H54 (cell line): ENCODE measurements around the gene TOP2B.

Experiments
- DNase-seq: peaks from one replicate; pipeline ENCODE4 v3.0.0; 2011; ENCODE audit warnings: low spot score, mixed read lengths; ENCODE audit not compliant: insufficient read length
- FAIRE-seq: peaks from 3 replicates; lab custom pipeline; 2011; peaks lifted over from hg19 to GRCh38; lab: Jason Lieb, UNC
- POLR2A ChIP-seq: IDR thresholded peaks from 2 replicates; pipeline ENCODE4 v1.6.1; 2011; ENCODE audit warnings: low read depth, mild to moderate bottlenecking, low read length

Gene TOP2B

DNA sequence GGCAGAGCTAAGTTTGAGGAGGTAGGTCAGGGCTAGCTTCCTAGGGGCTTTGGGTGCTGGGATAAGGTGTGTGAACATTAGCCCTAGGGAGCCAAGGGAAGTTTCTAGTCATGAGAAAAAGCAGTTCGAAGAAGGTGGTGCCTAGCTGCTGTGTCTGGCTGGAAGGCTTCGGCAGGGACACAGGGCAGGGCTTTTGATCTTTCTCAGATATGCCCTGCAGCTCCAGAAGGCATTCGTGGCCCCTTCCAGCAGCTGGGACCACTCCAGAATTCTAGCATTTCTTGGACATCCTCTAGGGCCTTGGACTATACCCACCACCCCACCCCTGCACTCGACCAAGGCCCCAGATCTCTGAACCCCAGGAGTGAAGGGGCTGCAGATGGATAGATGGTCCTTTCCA is 88.6 kb downstream of the TOP2B start:
- FAIRE-seq = no peak
- no peak for TF ChIP-seq POLR2A
- no peak for DNase-seq

DNA sequence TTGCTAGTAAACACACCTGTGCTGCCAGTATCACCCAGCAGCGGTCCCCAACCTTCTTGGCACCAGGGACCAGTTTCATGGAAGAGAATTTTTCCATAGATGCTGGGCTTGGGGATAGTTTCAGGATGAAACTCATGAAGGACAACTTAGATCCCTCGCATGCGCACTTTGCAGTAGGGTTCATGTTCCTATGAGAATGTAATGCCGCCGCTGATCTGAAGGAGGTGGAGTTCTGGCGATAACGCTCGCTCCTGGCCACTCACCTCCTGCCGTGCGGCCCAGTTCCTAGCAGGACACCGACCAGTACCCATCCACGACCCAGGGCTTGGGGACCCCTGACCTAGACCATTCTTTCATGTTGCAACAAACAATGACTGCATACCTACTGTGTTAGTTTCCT is 89.7 kb downstream of the TOP2B start:
- no peak for DNase-seq
- FAIRE-seq = no peak
- TF ChIP-seq POLR2A = no peak

DNA sequence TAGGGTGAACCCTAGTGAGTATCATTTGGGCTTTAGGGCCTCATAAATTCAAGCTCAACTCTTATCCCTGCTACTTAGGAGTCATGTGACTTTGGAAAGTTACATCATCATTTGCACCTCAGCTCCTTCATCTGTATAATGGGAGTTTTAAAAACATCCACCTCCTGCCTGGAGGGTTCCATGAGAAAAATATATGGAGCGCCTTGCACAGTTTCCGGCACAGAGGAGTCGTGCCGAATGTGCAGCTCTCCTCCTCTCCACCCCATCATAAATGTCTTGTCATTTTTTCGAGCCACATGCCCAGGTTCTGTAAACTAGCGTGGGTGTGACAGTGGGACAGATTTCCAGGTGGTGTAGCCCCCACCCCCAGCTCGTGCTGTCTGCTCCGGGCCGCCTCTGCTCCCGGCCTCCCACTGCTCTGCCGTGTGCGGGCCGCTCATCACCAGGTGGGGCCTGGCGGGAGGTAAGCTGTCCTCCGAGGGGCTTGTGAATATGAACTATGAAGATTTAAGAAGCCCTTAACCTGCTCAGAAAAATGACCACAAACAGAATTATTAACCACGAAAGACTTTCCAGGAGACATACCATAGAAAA is 90.4 kb downstream of the TOP2B start:
- no peak for DNase-seq
- no peak for TF ChIP-seq POLR2A
- no peak for FAIRE-seq

DNA sequence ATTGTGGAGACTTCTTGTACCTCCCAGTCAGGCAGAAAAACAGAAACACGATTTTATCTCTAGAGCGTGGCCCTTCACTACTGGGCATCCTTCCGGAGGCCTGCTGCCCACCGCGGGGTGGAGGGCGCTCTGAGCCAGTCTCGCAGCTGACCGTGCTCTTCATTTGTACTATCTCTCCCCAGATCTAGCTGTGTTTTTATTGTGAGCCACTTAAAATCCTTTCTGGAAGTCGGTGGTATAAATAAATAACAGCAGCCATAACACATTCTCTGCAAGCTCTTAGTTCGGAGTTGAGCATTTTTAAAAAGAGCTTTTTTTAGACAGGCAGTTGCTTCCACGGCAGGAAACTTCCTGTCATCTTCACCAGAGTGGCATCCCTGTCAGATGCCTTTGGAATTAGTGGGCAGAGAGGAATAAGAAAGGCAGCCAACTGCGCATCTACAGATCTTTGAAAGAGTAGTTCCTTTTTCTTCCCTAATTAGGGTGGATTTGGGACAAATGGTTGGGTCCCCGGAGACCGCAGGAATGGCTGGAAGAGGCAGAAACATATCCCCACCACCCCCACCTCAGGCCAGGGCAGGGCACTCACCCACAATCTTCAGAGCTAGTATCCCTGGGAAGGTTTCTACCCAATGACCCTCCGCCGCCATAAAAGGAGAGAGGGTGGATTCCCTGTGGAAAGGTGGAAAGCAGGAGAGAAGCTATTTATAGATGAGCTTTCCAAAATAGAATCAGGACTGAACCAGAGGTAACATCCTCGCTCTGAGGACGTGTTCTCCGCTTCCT is 91.1 kb downstream of the TOP2B start:
- FAIRE-seq (no peak), DNase-seq (peak; percentile 41)

DNA sequence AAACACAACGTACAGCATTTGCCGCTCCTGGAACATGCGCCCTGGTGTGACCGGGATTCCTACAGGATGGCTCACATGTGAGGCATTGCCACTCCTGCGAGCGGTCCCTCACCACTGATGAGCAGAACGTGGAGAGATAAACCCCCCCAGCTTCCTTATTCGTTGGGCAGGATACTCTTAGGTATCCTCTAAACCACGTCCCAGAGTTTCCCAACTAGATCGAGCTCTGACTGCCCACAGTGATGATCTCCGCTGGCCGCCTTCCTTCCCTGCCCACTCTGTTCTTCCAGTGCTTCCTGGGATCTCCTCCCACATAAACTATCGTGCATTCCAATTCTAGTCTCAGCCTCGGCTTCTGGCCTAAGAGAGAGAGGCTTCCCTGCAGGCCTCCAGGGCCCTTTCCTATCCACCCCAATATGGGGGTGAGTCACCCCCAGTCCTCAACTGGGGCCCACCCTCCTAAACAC is 91.8 kb downstream of the TOP2B start:
- DNase-seq (peak; percentile 62), FAIRE-seq (peak; percentile 57)
- peak; percentile 26; the same call in 1 of the 2 replicates for TF ChIP-seq POLR2A

More for the DNA sequence above, 91.1 kb downstream of the TOP2B start:
- TF ChIP-seq POLR2A = no peak

DNA sequence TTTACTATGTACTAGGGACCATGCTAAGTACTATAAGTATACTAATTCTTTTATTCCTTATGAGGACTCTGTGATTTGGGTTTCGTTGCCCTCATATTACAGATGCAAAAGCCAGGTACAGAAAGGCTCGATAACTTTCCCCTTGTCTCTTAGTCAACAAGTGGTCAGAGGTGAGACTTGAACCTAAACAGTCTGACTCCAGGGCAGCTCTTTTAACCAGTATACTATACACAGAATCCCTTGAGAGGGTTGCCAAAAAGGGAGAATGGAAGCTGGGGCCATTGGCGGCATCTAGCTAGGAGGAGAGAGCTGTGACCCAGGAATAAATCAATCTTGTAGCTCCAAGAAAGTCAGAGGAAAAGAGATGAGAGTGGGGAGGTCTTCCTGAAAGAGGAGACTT is 92.4 kb downstream of the TOP2B start:
- no peak for DNase-seq
- no peak for TF ChIP-seq POLR2A
- no peak for FAIRE-seq

DNA sequence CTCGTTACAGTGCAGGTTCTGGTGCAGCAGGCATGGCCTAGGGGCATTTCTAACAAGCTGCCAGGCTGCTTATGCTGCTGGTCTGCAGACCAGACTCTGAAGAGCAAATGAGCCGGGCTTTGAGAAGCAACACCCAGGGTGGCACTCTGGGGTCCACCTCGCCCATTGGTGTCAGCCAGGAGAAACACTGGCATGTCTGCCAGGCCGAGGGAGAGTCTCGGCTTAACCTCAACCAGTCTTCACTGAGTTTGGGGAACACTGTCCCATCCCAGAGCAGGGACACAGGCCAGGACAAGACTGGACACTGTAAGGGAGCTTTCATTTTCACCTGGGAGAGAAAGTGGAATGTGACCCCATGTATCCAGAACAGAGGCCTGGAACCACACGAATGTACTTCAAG is 93.4 kb downstream of the TOP2B start:
- DNase-seq (no peak), FAIRE-seq (no peak)
- TF ChIP-seq POLR2A = no peak

DNA sequence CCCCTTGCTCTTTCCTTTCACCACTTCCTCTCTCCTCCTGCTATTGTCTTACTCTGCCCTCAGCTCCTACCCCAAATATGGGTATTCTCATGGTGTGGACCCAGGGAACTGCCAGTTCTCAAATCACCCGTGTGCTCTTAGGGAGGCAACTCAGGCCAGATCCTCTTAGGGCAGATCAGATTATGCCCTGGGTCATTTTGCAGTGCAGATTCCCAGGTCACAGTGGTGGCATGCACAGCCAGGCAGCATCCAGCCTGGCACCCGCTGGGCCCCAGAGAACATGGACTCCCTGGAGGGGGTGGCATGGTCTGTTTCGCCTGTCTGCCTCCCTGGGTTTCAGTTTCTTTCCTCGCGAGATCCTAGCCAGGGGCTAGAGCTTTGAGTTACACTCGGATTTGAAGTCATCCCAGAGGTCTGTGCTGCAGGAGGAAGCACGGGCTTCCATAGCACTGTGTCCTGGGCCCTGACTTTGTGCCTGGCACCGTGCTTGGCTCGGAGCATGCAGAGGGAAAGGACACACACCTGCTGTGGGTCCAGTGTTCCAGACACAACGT is 96.1 kb downstream of the TOP2B start:
- no peak for DNase-seq
- TF ChIP-seq POLR2A = no peak
- FAIRE-seq = no peak

DNA sequence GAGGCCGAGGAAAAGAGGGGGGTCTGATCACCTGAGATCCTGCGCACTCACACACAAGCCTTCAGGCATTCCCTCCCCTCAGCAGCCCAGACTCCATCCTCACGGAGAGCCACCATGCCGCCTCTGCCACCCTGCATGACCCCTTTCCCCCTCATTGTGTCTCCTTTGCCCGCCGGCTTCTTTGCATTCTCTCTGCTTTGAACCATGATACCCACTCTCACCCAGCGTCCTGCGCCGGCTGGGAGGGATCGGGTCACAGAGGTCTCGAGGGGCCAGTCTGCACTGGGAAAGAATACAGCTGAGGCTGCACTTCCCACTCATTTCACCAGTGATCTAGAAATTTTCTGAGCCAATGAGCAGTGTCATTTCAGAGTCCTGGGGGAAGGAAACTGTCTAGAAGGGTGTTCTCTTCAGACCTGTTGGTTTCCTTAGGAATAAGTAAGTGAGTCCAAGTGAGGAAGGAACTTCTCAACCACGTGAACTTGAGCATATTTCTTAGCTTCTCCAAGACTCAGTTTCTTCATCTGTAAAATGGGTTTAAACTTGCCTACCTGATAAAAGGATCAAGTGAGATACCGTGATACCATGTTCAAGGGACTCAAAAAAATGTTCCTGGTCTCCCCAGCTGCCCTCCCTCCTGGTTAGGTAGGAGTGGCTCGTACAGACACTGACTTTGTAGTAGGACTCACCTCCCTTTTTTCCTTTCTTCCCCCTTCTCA is 96.7 kb downstream of the TOP2B start:
- FAIRE-seq = no peak
- no peak for TF ChIP-seq POLR2A
- DNase-seq = no peak

DNA sequence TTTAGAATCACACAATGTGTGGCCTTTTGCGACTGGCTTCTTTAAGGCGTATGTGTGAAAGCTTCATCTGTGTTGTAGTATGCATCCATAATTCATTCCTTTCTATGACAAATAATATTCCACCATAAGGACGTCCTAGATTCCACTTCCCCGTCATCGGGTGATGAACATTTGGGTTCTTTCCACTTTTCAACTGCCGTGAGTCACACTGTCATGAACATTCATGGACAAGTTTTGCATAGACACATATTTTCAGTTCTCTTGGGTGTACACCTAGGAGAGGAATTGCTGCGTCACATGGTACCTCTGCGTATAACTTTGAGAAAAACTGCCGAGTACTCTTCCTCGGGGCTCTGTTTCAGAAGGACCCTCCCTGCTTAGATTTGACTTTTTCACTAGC is 97.3 kb downstream of the TOP2B start:
- FAIRE-seq = no peak
- TF ChIP-seq POLR2A = no peak
- DNase-seq = no peak

DNA sequence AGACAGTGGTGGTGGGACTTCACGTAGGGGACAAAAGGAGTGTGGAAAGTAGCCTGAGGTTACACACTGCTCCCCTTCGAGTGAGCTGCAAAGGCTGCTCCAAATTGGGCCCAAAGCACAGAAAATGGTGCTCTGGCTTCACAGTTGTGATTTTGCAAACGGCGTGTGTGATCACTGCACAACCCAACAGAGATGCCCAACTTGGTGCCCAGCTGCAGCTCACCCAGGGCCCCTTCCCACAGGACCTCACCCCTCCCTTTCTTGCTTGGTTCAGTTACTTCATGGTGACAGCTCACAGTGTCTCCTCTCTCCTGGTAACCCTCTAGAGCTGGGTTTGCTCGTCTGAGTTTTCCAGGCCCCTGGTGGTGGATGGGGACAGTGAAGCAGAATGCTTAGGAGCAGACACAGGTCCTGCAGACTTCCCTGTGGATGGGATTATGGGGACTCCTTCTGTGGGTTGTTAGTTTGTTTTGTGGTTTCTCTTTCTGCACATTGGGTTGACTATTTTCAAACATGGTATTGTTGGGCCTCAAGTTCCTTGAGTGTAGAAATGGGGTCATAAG is 98.3 kb downstream of the TOP2B start:
- TF ChIP-seq POLR2A = no peak
- no peak for FAIRE-seq
- no peak for DNase-seq

DNA sequence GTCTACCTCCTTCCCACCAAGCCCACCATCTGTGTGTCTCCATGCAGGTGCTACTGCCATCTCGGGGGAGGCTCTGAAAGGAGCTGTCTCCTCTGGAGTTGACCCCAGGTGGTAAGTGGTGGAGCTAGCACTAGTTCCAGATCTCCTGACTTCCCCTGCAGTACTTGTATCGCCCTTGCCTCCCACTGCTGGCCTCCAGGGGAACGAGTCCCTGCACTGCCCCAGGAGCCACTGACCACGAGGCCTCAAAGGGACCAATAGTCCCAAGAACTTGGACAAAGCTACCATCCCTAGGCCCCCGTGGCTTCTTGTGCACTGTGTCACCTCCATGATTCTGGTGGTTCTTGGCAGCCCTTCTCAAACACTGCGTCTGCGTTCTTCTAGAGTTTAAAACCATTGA is 98.9 kb downstream of the TOP2B start:
- TF ChIP-seq POLR2A = no peak
- FAIRE-seq = no peak
- DNase-seq = no peak

DNA sequence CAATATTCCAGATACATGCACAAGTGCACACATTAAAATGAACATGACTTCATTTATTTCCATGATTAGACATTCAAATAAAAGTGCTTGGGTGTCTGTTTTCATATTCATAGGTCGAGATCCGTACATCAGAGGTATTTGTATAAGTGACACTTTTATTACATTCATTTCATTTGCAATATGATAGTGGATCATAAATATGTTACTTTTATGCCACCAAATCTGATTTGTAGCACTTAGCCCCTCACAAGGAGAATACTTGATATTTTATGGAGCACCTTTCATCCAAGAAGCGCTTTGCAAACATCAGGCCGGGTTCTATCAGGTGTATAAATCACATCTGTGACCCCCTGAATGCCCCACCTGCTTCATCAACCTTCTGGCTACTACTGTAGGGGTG is 100.6 kb downstream of the TOP2B start:
- no peak for TF ChIP-seq POLR2A
- FAIRE-seq = no peak
- no peak for DNase-seq

DNA sequence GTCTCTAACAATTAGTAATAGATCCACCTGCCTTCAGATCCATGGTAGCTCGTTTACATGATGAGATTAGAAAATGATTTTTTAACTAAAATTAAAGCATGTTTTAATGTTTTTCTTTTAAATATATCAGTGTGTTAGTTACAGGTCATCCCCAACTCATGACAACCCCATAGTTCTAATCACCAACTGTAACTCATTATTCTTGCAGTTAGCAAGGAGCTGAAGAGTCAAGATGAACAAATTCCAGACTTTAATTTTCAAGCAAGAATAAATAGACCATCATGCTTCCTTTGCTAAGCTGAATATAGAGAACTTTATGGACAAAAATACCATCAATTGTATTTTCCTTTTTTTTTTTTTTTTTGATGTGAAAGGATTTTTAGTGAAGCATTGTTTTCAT is 101.1 kb downstream of the TOP2B start:
- DNase-seq (peak; percentile 13), FAIRE-seq (no peak)
- TF ChIP-seq POLR2A = no peak
